GM19238 (cell line): ENCODE data around the gene MICOS13.
"Not testable (repeated sequence)": the region's sequence is repeated elsewhere in the genome, so short reads cannot be mapped to it uniquely, and the experiment has no call there.

ENCODE experiments used
- DNase-seq: peaks from one replicate; pipeline ENCODE4 v3.0.0; 2011; ENCODE audit warnings: low spot score; ENCODE audit not compliant: insufficient read length

The MICOS13 gene

GRCh38 chr19:5680437-5681368 lies at the start of gene MICOS13, which contains the start of gene HSD11B1L:
Gene MICOS13, minus strand, starts transcription at chr19:5680516. Its CDS starts 30 bp downstream, at chr19:5680486.
Gene HSD11B1L, plus strand, starts transcription at chr19:5681027. Its CDS starts 3,806 bp downstream, at chr19:5684833.
- DNase-seq: peak; percentile 97

GRCh38 chr19:5727453-5728050 lies 47.2 kb upstream of the MICOS13 start:
- DNase-seq: no peak

GRCh38 chr19:5719961-5720790 lies 39.9 kb upstream of the MICOS13 start, which contains the start of the genes CATSPERD and LONP1:
Gene CATSPERD, plus strand, starts transcription at chr19:5720637. Its CDS starts 101 bp downstream, at chr19:5720738.
Gene LONP1, minus strand, starts transcription at chr19:5720146. Its CDS starts 14 bp downstream, at chr19:5720132.
- peak; percentile 98 for DNase-seq

- no peak for DNase-seq
These were observed 39.1 kb upstream of the MICOS13 start for GRCh38 chr19:5719274-5719960.

- DNase-seq: no peak
These were observed 38.4 kb upstream of the MICOS13 start for GRCh38 chr19:5718579-5719273.

GRCh38 chr19:5718037-5718578 lies 37.8 kb upstream of the MICOS13 start:
- DNase-seq: no peak

- DNase-seq: no peak
These were observed 37.1 kb upstream of the MICOS13 start for GRCh38 chr19:5717215-5717935.

GRCh38 chr19:5714816-5715215 lies 34.5 kb upstream of the MICOS13 start:
- DNase-seq: no peak

- DNase-seq: no peak
These were observed 32.9 kb upstream of the MICOS13 start for GRCh38 chr19:5713228-5713627.

GRCh38 chr19:5711713-5712161 lies 31.4 kb upstream of the MICOS13 start:
- no peak for DNase-seq

GRCh38 chr19:5711025-5711424 lies 30.7 kb upstream of the MICOS13 start:
- no peak for DNase-seq

GRCh38 chr19:5707576-5708575 lies 27.6 kb upstream of the MICOS13 start:
- DNase-seq: no peak

- no peak for DNase-seq
These were observed 26.7 kb upstream of the MICOS13 start for GRCh38 chr19:5706876-5707573.

- DNase-seq: no peak
These were observed 25.2 kb upstream of the MICOS13 start for GRCh38 chr19:5705552-5705951.

- no peak for DNase-seq
These were observed 23.8 kb upstream of the MICOS13 start for GRCh38 chr19:5703819-5704818.

GRCh38 chr19:5702053-5702410 lies 21.7 kb upstream of the MICOS13 start:
- not testable (repeated sequence) for DNase-seq
